ENCODE measurements around the gene TRDMT1. TPM values are rescaled to one million over a fixed set of nuclear protein-coding genes. Genes with fewer than 3 reads are reported as not detected.

TRDMT1 gene
- polyA plus RNA-seq, 1 donor (not counting 4 experiments of a cell fraction or from before 2014, with no cell fraction given): 6.6 TPM

GRCh38 chr10:17202506-17202905, 1.0 kb upstream of the TRDMT1 start:
- Histone ChIP-seq H3K27me3 (ENCODE audit: control insufficient read depth, extremely low read depth, insufficient read depth, low read length) (no peaks in the 10 kb centered on the region), H3K27ac (ENCODE audit: control insufficient read depth, insufficient read depth, low read length) (no peak overlapping the region), H2AFZ (ENCODE audit: control insufficient read depth, low read length) (no peak overlapping the region), H3K9me1 (ENCODE audit: control insufficient read depth, extremely low read depth, insufficient read depth, low read length) (no peaks in the 10 kb centered on the region), H3K9ac (ENCODE audit: control insufficient read depth, extremely low read depth, insufficient read depth, low read length) (no peak overlapping the region), H3K4me3 (ENCODE audit: control insufficient read depth in 2 of 3, extremely low read depth in 1 of 3, insufficient read depth in 2 of 3, low read depth in 1 of 3, low read length in 3 of 3) (no peak overlapping the region), H4K20me1 (ENCODE audit: control insufficient read depth, extremely low read depth, insufficient read depth, low read length) (no peaks in the 10 kb centered on the region), H3K4me2 (ENCODE audit: control insufficient read depth, extremely low read depth, insufficient read depth, low read depth, low read length) (no peak overlapping the region), H3K4me1 (ENCODE audit: control insufficient read depth, extremely low read depth, insufficient read depth, low read length) (peaks cover 19% of the 10 kb centered on the region), H3K36me3 (ENCODE audit: control insufficient read depth in 2 of 2, extremely low read depth in 1 of 2, insufficient read depth in 2 of 2, low read length in 2 of 2) (no peaks in the 10 kb centered on the region), H3K9me3 (ENCODE audit: control insufficient read depth, low read depth, low read length) (no peaks in the 10 kb centered on the region), H3K79me2 (ENCODE audit: control insufficient read depth, insufficient read depth, low read length) (peaks cover 3% of the 10 kb centered on the region)
- no peak for FAIRE-seq
- dilution Hi-C loops (cut with MboI; ENCODE audit: extremely low pct_ligation_motif_present, low sequenced_read_pairs): no loop called here
- no peak for TF ChIP-seq CTCF (optimal IDR thresholded peaks at IDR 0.05 in 1 of 3, IDR thresholded peaks at IDR 0.05 in 1 of 3, conservative IDR thresholded peaks at IDR 0.05 in 1 of 3; ENCODE audit: extremely low read depth in 1 of 3, insufficient read depth in 2 of 3, low read length in 3 of 3)
- no peak for TF ChIP-seq EZH2 (IDR thresholded peaks at IDR 0.05; ENCODE audit: low read length)
- no peak for DNase-seq (ENCODE audit: low read depth, low spot score)

GRCh38 chr10:17201794-17202116, 283 bp upstream of the TRDMT1 start:
- no peak for FAIRE-seq

More at GRCh38 chr10:17201794-17202116, 283 bp upstream of the TRDMT1 start:
- TF ChIP-seq EZH2 (IDR thresholded peaks at IDR 0.05; ENCODE audit: low read length): no peak
- TF ChIP-seq CTCF (optimal IDR thresholded peaks at IDR 0.05 in 1 of 3, IDR thresholded peaks at IDR 0.05 in 1 of 3, conservative IDR thresholded peaks at IDR 0.05 in 1 of 3; ENCODE audit: extremely low read depth in 1 of 3, insufficient read depth in 2 of 3, low read length in 3 of 3): no peak
- no peaks in the 10 kb centered on the region for H4K20me1 ChIP-seq (ENCODE audit: control insufficient read depth, extremely low read depth, insufficient read depth, low read length)
- H3K4me1 ChIP-seq (ENCODE audit: control insufficient read depth, extremely low read depth, insufficient read depth, low read length): peaks cover 19% of the 10 kb centered on the region
- no peaks in the 10 kb centered on the region for H3K27me3 ChIP-seq (ENCODE audit: control insufficient read depth, extremely low read depth, insufficient read depth, low read length)
- H3K4me2 ChIP-seq (ENCODE audit: control insufficient read depth, extremely low read depth, insufficient read depth, low read depth, low read length): peak overlapping the region; percentile 94
- DNase-seq (ENCODE audit: low read depth, low spot score): no peak
- dilution Hi-C loops (cut with MboI; ENCODE audit: extremely low pct_ligation_motif_present, low sequenced_read_pairs): no loop called here
- no peaks in the 10 kb centered on the region for H3K9me1 ChIP-seq (ENCODE audit: control insufficient read depth, extremely low read depth, insufficient read depth, low read length)
- peak overlapping the region; percentile 66 to 95 (median 80) for H3K4me3 ChIP-seq (ENCODE audit: control insufficient read depth in 2 of 3, extremely low read depth in 1 of 3, insufficient read depth in 2 of 3, low read depth in 1 of 3, low read length in 3 of 3)
- H3K9me3 ChIP-seq (ENCODE audit: control insufficient read depth, low read depth, low read length): no peaks in the 10 kb centered on the region
- H3K36me3 ChIP-seq (ENCODE audit: control insufficient read depth in 2 of 2, extremely low read depth in 1 of 2, insufficient read depth in 2 of 2, low read length in 2 of 2): no peaks in the 10 kb centered on the region
- peak overlapping the region; percentile 99 for H2AFZ ChIP-seq (ENCODE audit: control insufficient read depth, low read length)
- H3K79me2 ChIP-seq (ENCODE audit: control insufficient read depth, insufficient read depth, low read length): peaks cover 3% of the 10 kb centered on the region
- H3K9ac ChIP-seq (ENCODE audit: control insufficient read depth, extremely low read depth, insufficient read depth, low read length): peak overlapping the region; percentile 91
- peak overlapping the region; percentile 87 for H3K27ac ChIP-seq (ENCODE audit: control insufficient read depth, insufficient read depth, low read length)

Data from keratinocyte (primary cell).